GM19240 (cell line): ENCODE data around the gene PPP1R16B.
A peak's percentile ranks its signal among the peaks of the same experiment; 100 is the strongest.

Experiments
- DNase-seq: peaks from one replicate; pipeline ENCODE4 v3.0.0; 2011; ENCODE audit warnings: low spot score; ENCODE audit not compliant: insufficient read length

PPP1R16B gene

GRCh38 chr20:38825901-38826625 is 20.6 kb downstream of the PPP1R16B start:
- no peak for DNase-seq

- no peak for DNase-seq
Observed at GRCh38 chr20:38827770-38828281, 22.3 kb downstream of the PPP1R16B start.

GRCh38 chr20:38828514-38829295 is 23.2 kb downstream of the PPP1R16B start:
- DNase-seq = no peak

- DNase-seq = no peak
Observed at GRCh38 chr20:38829296-38829875, 23.9 kb downstream of the PPP1R16B start.

GRCh38 chr20:38830356-38830755 is 24.9 kb downstream of the PPP1R16B start:
- no peak for DNase-seq

- DNase-seq = no peak
Observed at GRCh38 chr20:38831049-38831691, 25.7 kb downstream of the PPP1R16B start.

- no peak for DNase-seq
Observed at GRCh38 chr20:38831995-38832620, 26.6 kb downstream of the PPP1R16B start.

- DNase-seq = no peak
Observed at GRCh38 chr20:38833154-38833856, 27.8 kb downstream of the PPP1R16B start.

GRCh38 chr20:38833857-38834164 is 28.3 kb downstream of the PPP1R16B start:
- DNase-seq = no peak

GRCh38 chr20:38834868-38835267 is 29.4 kb downstream of the PPP1R16B start:
- DNase-seq = no peak

GRCh38 chr20:38835792-38836191 is 30.3 kb downstream of the PPP1R16B start:
- no peak for DNase-seq

GRCh38 chr20:38836991-38837390 is 31.5 kb downstream of the PPP1R16B start:
- DNase-seq = no peak

- DNase-seq = no peak
Observed at GRCh38 chr20:38838326-38838725, 32.8 kb downstream of the PPP1R16B start.

GRCh38 chr20:38839563-38839962 is 34.1 kb downstream of the PPP1R16B start:
- no peak for DNase-seq

GRCh38 chr20:38840053-38840893 is 34.8 kb downstream of the PPP1R16B start:
- DNase-seq = no peak

GRCh38 chr20:38840894-38841470 is 35.5 kb downstream of the PPP1R16B start:
- no peak for DNase-seq

GRCh38 chr20:38841570-38841969 is 36.1 kb downstream of the PPP1R16B start:
- no peak for DNase-seq

- DNase-seq = no peak
Observed at GRCh38 chr20:38842026-38842425, 36.5 kb downstream of the PPP1R16B start.

GRCh38 chr20:38842558-38842981 is 37.1 kb downstream of the PPP1R16B start:
- peak; percentile 86 for DNase-seq
